Measurements from ENCODE around the gene SP1. TPM values are rescaled to one million over a fixed set of nuclear protein-coding genes. Genes with fewer than 3 reads are reported as not detected.
"Not testable (repeated sequence)": the region's sequence is repeated elsewhere in the genome, so short reads cannot be mapped to it uniquely, and the experiment has no call there.

Gene SP1
- total RNA-seq, 2 donors from 2014 or later = 50.9 to 65.6 TPM

GRCh38 chr12:53358836-53359419 lies 21.0 kb upstream of the SP1 start:
- ATAC-seq (ENCODE audit: insufficient number of reproducible peaks, low FRiP score, low read depth) = no peak
- no peaks in the 10 kb centered on the region for H3K27me3 ChIP-seq (replicated peaks; ENCODE audit: insufficient read depth)
- no peak for TF ChIP-seq CTCF (IDR thresholded peaks at IDR 0.05)
- no peak for DNase-seq (ENCODE audit: low spot score)
- no peak overlapping the region for H3K27ac ChIP-seq
- no peak overlapping the region for H3K4me3 ChIP-seq
- H3K4me1 ChIP-seq (ENCODE audit: control insufficient read depth in 1 of 2, low read depth in 2 of 2) = no peaks in the 10 kb centered on the region
- no peaks in the 10 kb centered on the region for H3K36me3 ChIP-seq
- no peaks in the 10 kb centered on the region for H3K9me3 ChIP-seq

- not testable (repeated sequence) for H3K27ac ChIP-seq; ATAC-seq (ENCODE audit: insufficient number of reproducible peaks, low FRiP score, low read depth); H3K4me3 ChIP-seq; DNase-seq (ENCODE audit: low spot score); H3K9me3 ChIP-seq; H3K4me1 ChIP-seq (ENCODE audit: control insufficient read depth in 1 of 2, low read depth in 2 of 2); H3K36me3 ChIP-seq; H3K27me3 ChIP-seq (replicated peaks; ENCODE audit: insufficient read depth)
These were observed 18.3 kb upstream of the SP1 start for GRCh38 chr12:53361638-53362037.

GRCh38 chr12:53365245-53365904 lies 14.6 kb upstream of the SP1 start:
- H3K27me3 ChIP-seq (replicated peaks; ENCODE audit: insufficient read depth) = no peaks in the 10 kb centered on the region
- no peak overlapping the region for H3K27ac ChIP-seq
- no peak overlapping the region for H3K4me3 ChIP-seq
- peaks cover 2 to 3% of the 10 kb centered on the region in 2 donors for H3K4me1 ChIP-seq (ENCODE audit: control insufficient read depth in 1 of 2, low read depth in 2 of 2)
- H3K36me3 ChIP-seq = no peaks in the 10 kb centered on the region
- TF ChIP-seq CTCF (IDR thresholded peaks at IDR 0.05) = no peak
- DNase-seq (ENCODE audit: low spot score) (no peak), ATAC-seq (ENCODE audit: insufficient number of reproducible peaks, low FRiP score, low read depth) (no peak)
- no peaks in the 10 kb centered on the region for H3K9me3 ChIP-seq

- peaks cover 15 to 25% of the 10 kb centered on the region in 2 donors for H3K4me1 ChIP-seq (ENCODE audit: control insufficient read depth in 1 of 2, low read depth in 2 of 2)
These were observed 6.3 kb upstream of the SP1 start for GRCh38 chr12:53373554-53374133.

DNA sequence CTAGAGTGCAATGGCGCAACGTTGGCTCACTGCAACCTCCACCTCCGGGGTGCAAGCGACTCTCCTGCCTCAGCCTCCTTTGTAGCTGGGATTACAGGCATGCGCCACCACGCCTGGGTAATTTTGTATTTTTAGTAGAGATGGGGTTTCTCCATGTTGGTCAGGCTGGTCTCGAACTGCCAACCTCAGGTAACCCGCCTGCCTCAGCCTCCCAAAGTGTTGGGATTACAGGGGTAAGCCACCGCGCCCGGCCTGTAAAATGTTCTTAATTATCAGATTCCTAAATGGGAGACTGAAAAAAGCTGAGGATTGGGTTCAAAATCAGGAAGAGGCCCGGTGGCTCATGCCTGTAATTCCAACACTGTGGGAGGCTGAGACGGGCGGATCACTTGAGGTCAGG lies 5.7 kb upstream of the SP1 start:
- not testable (repeated sequence) for H3K36me3 ChIP-seq; H3K27me3 ChIP-seq (replicated peaks; ENCODE audit: insufficient read depth); H3K9me3 ChIP-seq; DNase-seq (ENCODE audit: low spot score); H3K27ac ChIP-seq; ATAC-seq (ENCODE audit: insufficient number of reproducible peaks, low FRiP score, low read depth); H3K4me3 ChIP-seq
- H3K4me1 ChIP-seq (ENCODE audit: control insufficient read depth in 1 of 2, low read depth in 2 of 2) = peaks cover 15 to 29% of the 10 kb centered on the region in 2 donors

More at GRCh38 chr12:53373554-53374133, 6.3 kb upstream of the SP1 start:
- peak overlapping the region in 1 of 2 donors; percentile 53 for H3K27ac ChIP-seq
- H3K4me3 ChIP-seq; H3K9me3 ChIP-seq; H3K36me3 ChIP-seq; DNase-seq (ENCODE audit: low spot score); H3K27me3 ChIP-seq (replicated peaks; ENCODE audit: insufficient read depth); ATAC-seq (ENCODE audit: insufficient number of reproducible peaks, low FRiP score, low read depth): not testable (repeated sequence)

- ATAC-seq (ENCODE audit: insufficient number of reproducible peaks, low FRiP score, low read depth) (no peak), DNase-seq (ENCODE audit: low spot score) (no peak)
- H3K36me3 ChIP-seq = no peaks in the 10 kb centered on the region
- peaks cover 16 to 23% of the 10 kb centered on the region in 2 donors for H3K4me1 ChIP-seq (ENCODE audit: control insufficient read depth in 1 of 2, low read depth in 2 of 2)
- no peaks in the 10 kb centered on the region for H3K9me3 ChIP-seq
- H3K27me3 ChIP-seq (replicated peaks; ENCODE audit: insufficient read depth) = no peaks in the 10 kb centered on the region
- H3K4me3 ChIP-seq = no peak overlapping the region
- no peak overlapping the region for H3K27ac ChIP-seq
- no peak for TF ChIP-seq CTCF (IDR thresholded peaks at IDR 0.05)
These were observed 3.2 kb upstream of the SP1 start for GRCh38 chr12:53376747-53377146.

Measured in thoracic aorta (tissue), 2 donors.